Glutamatergic neuron (in vitro differentiated cells): ENCODE results near the gene GPR18. TPM values are rescaled to one million over a fixed set of nuclear protein-coding genes. Genes with fewer than 3 reads are reported as not detected.

ENCODE experiments used
- DNase-seq: peaks from one replicate; pipeline ENCODE4 v3.0.0; 2022
- H3K27ac Mint-ChIP-seq: one replicate; pipeline ENCODE4 v1.8.0; 2020; ENCODE audit warnings: mild to moderate bottlenecking, mixed read lengths, inconsistent platforms; ENCODE audit not compliant: unreplicated experiment
- H3K27me3 Mint-ChIP-seq: one replicate; pipeline ENCODE4 v1.8.0; 2020; ENCODE audit warnings: mild to moderate bottlenecking, moderate library complexity, mixed read lengths, inconsistent platforms; ENCODE audit not compliant: unreplicated experiment
- H3K36me3 Mint-ChIP-seq: one replicate; pipeline ENCODE4 v1.8.0; 2020; ENCODE audit warnings: mild to moderate bottlenecking, mixed read lengths, inconsistent platforms; ENCODE audit not compliant: unreplicated experiment
- H3K4me1 Mint-ChIP-seq: one replicate; pipeline ENCODE4 v1.8.0; 2020; ENCODE audit warnings: mild to moderate bottlenecking, low read depth, mixed read lengths, inconsistent platforms; ENCODE audit not compliant: unreplicated experiment
- H3K4me3 Mint-ChIP-seq: one replicate; pipeline ENCODE4 v1.8.0; 2020; ENCODE audit warnings: mild to moderate bottlenecking, mixed read lengths, inconsistent platforms; ENCODE audit not compliant: unreplicated experiment
- H3K9me3 Mint-ChIP-seq: one replicate; pipeline ENCODE4 v1.8.0; 2020; ENCODE audit warnings: mild to moderate bottlenecking, moderate library complexity, mixed read lengths, inconsistent platforms; ENCODE audit not compliant: unreplicated experiment
- total RNA-seq: library from RNA; stranded (reverse); fragmentation: NEBNext Ultra II Directional; extraction: Animal tissue kit (Norgen Biotek cat#: 25700); gene quantifications from one replicate; pipeline ENCODE4 v1.2.1, GENCODE V29; 2021; ENCODE audit not compliant: unreplicated experiment
- TF ChIP-seq, protein P1 (sequence below): fragments of 200-600 bp; sonication (generic); IDR thresholded peaks from one replicate; pipeline ENCODE4 v1.5.0; 2021; ENCODE audit not compliant: partially characterized antibody, unreplicated experiment

The GPR18 gene
- total RNA-seq, 1 donor from 2014 or later: not detected

DNA sequence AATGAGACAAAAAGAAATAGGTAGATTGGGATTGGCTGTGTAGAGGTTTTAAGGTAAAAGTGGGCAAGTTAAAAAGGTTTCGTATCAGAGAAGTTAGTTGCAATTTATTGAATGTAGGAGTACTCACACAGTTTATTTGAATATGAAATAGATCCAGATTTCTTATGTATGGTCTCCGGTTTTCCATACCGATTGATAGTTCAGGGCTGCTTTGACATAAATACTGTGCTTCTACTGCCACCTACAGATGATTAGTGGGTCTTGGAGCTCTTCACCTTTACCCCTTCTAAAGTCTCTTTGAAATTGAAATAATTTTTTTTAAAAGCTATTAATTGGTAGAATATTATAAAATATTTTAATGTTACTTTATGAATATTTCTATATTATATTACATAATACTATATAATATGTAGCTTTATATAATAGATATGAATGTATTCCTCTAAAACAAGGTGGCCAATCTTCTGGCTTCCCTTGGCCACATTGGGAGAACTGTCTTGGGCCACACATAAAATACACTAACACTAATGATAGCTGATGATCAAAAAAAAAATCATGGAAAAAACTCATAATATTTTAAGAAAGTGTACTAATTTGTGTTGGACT lies 7.7 kb upstream of the GPR18 start:
- Mint-ChIP-seq H3K4me3 (no peak overlapping the region), H3K4me1 (peaks cover 12% of the 10 kb centered on the region), H3K36me3 (no peaks in the 10 kb centered on the region), H3K9me3 (peaks cover 2% of the 10 kb centered on the region), H3K27ac (no peak overlapping the region), H3K27me3 (no peaks in the 10 kb centered on the region)
- TF ChIP-seq, protein P1, sequence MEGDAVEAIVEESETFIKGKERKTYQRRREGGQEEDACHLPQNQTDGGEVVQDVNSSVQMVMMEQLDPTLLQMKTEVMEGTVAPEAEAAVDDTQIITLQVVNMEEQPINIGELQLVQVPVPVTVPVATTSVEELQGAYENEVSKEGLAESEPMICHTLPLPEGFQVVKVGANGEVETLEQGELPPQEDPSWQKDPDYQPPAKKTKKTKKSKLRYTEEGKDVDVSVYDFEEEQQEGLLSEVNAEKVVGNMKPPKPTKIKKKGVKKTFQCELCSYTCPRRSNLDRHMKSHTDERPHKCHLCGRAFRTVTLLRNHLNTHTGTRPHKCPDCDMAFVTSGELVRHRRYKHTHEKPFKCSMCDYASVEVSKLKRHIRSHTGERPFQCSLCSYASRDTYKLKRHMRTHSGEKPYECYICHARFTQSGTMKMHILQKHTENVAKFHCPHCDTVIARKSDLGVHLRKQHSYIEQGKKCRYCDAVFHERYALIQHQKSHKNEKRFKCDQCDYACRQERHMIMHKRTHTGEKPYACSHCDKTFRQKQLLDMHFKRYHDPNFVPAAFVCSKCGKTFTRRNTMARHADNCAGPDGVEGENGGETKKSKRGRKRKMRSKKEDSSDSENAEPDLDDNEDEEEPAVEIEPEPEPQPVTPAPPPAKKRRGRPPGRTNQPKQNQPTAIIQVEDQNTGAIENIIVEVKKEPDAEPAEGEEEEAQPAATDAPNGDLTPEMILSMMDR: peak; percentile 53
- no peak for DNase-seq

DNA sequence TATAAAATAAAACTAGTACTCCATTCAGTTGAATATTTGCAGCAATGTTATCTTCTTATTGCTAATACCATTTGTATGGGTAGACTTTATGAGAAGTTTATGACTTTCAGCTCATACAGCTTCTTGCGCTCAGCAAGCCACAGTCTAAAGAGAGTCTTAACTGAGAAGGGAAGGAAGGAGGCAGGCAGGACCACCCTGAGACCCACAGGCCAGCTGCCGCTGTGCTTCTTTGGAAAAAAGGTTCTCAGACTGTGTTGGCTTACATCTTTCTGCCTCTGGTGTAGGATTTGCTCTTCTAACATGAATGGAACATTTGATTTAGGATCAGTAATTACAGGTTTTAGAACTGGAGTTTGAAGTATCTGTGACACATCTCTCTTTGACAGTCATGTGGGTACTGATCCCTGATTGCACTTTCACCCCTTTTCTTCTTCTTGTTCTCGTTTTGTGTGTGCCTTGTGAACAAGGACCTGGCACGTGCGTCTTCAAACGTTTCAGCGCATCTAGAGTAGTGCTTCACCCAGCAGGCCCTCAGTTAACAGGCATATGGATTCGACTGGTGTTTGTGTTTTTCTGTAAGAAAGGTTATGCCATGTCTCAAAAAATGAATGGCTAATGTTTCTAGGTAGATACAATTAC lies 7.1 kb upstream of the GPR18 start:
- H3K36me3 Mint-ChIP-seq: no peaks in the 10 kb centered on the region
- H3K4me3 Mint-ChIP-seq: no peak overlapping the region
- TF ChIP-seq, protein P1: no peak
- H3K27me3 Mint-ChIP-seq: no peaks in the 10 kb centered on the region
- H3K27ac Mint-ChIP-seq: peak overlapping the region; percentile 2
- DNase-seq: no peak
- H3K4me1 Mint-ChIP-seq: peaks cover 12% of the 10 kb centered on the region
- H3K9me3 Mint-ChIP-seq: peaks cover 2% of the 10 kb centered on the region

DNA sequence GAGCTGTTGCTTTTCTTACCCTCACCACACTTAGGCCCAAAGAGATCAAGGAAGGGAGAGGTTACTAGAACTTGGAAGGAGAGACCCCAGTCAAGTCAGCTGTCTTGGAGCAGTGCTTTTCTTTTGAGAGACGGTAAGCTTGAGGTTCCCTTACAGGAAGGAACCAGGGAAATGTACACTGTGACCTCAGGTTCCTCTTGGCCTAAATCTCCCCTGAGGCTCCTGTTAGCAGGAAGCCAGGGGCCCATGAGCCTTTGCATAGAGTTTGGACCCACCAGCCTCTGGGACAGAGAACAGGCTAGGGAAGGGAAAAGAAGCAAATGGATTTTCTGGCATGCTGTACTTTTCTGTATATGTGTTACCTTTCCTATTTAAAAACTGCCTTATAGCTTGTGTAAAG lies 5.9 kb upstream of the GPR18 start:
- peaks cover 4% of the 10 kb centered on the region for H3K9me3 Mint-ChIP-seq
- H3K27ac Mint-ChIP-seq: no peak overlapping the region
- no peak for DNase-seq
- TF ChIP-seq, protein P1: no peak
- peaks cover 5% of the 10 kb centered on the region for H3K36me3 Mint-ChIP-seq
- peaks cover 12% of the 10 kb centered on the region for H3K4me1 Mint-ChIP-seq
- H3K4me3 Mint-ChIP-seq: no peak overlapping the region
- H3K27me3 Mint-ChIP-seq: peaks cover 2% of the 10 kb centered on the region

DNA sequence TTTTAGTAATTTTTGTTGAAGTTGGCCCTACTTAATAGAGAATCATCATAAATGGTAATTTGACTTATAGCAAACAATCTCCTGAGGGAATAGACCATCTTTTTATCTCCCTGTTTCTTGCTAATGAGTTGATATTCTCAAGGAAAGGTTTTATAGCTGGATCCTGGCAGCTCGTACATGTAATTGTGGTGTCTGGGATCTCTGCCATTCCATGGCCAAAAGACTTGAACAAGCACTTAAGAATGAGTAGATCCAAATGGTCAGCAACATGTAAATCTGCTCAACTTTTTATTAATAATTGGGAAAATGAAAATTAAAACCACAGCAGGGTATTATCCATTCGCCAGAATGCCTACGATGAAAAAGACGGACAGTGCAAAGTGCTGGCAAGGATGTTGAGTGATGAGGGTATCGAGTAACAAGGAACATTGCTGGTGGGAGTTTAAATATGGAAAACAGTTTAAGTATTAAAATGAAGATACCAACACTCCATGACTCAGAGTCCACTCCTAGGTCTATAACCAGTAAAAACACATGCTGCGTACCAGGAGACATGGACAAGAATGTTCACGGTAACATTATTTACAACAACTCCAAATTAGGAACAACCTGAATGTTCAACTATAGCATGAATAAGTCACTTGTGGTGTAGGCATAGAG lies 5.1 kb upstream of the GPR18 start:
- no peak overlapping the region for H3K27ac Mint-ChIP-seq
- H3K36me3 Mint-ChIP-seq: peaks cover 5% of the 10 kb centered on the region
- TF ChIP-seq, protein P1: no peak
- no peak for DNase-seq
- peaks cover 2% of the 10 kb centered on the region for H3K27me3 Mint-ChIP-seq
- H3K9me3 Mint-ChIP-seq: peaks cover 4% of the 10 kb centered on the region
- H3K4me1 Mint-ChIP-seq: peaks cover 12% of the 10 kb centered on the region
- H3K4me3 Mint-ChIP-seq: no peak overlapping the region

DNA sequence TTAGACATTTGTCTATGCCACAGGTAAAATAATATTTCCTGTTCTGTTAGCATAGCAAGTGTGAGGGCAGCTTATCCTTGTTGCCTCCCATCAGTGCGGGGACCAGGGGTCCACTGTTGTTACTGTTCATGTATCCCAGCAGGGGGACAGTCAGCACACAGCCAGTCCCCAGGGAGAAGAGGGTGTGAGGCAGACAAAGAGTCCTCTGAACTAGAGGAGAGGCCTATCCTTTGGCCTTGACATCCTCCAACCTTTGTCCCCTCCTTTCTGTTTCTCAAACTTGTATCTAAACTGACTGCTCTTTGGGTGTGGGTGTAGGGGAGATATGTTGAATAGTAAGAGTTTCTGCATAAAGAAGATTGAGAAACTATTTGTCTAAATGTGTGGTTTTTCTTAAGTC lies 2.9 kb upstream of the GPR18 start:
- peaks cover 2% of the 10 kb centered on the region for H3K27me3 Mint-ChIP-seq

More for the DNA sequence above, 2.9 kb upstream of the GPR18 start:
- peak; percentile 54 for DNase-seq
- peaks cover 12% of the 10 kb centered on the region for H3K4me1 Mint-ChIP-seq
- TF ChIP-seq, protein P1: peak; percentile 17
- peak overlapping the region; percentile 83 for H3K27ac Mint-ChIP-seq
- H3K9me3 Mint-ChIP-seq: peaks cover 4% of the 10 kb centered on the region
- H3K4me3 Mint-ChIP-seq: no peak overlapping the region
- peaks cover 5% of the 10 kb centered on the region for H3K36me3 Mint-ChIP-seq
